ENCODE measurements around the gene RAG1.

- TF ChIP-seq POLR2A (IDR thresholded peaks at IDR 0.05) (no peak), CTCF (IDR thresholded peaks at IDR 0.05) (no peak)
Observed at GRCh38 chr11:36566407-36567053, 1.3 kb upstream of the RAG1 start.
